ENCODE data around the gene CALCR.
A peak's percentile ranks its signal among the peaks of the same experiment; 100 is the strongest.
"Not testable (repeated sequence)": the region's sequence is repeated elsewhere in the genome, so short reads cannot be mapped to it uniquely, and the experiment has no call there.

- 0 out of 2 replicates have a peak, but pooled peaks have one; percentile 40 for TF ChIP-seq ZNF610 (tag by site-specific recombination; IDR thresholded peaks at IDR 0.05; ENCODE audit: borderline replicate concordance)
- TF ChIP-seq ZNF549 (tag by site-specific recombination; IDR thresholded peaks at IDR 0.05); SETDB1 (IDR thresholded peaks at IDR 0.05; ENCODE audit: insufficient read length, low read length); ZNF157 (tag by site-specific recombination; IDR thresholded peaks at IDR 0.05); CTCF (tag by site-specific recombination; IDR thresholded peaks at IDR 0.05); ZNF654 (tag by site-specific recombination; IDR thresholded peaks at IDR 0.05; ENCODE audit: low read depth); PATZ1 (tag by site-specific recombination; IDR thresholded peaks at IDR 0.05); ZNF26 (tag by site-specific recombination; IDR thresholded peaks at IDR 0.05); ZNF221 (tag by site-specific recombination; IDR thresholded peaks at IDR 0.05; ENCODE audit: borderline replicate concordance); ZNF621 (tag by site-specific recombination; IDR thresholded peaks at IDR 0.05): not testable (repeated sequence)
- 0 out of 2 replicates have a peak, but pooled peaks have one; percentile 32 for TF ChIP-seq ZNF324 (tag by site-specific recombination; IDR thresholded peaks at IDR 0.05)
- TF ChIP-seq, protein P1, sequence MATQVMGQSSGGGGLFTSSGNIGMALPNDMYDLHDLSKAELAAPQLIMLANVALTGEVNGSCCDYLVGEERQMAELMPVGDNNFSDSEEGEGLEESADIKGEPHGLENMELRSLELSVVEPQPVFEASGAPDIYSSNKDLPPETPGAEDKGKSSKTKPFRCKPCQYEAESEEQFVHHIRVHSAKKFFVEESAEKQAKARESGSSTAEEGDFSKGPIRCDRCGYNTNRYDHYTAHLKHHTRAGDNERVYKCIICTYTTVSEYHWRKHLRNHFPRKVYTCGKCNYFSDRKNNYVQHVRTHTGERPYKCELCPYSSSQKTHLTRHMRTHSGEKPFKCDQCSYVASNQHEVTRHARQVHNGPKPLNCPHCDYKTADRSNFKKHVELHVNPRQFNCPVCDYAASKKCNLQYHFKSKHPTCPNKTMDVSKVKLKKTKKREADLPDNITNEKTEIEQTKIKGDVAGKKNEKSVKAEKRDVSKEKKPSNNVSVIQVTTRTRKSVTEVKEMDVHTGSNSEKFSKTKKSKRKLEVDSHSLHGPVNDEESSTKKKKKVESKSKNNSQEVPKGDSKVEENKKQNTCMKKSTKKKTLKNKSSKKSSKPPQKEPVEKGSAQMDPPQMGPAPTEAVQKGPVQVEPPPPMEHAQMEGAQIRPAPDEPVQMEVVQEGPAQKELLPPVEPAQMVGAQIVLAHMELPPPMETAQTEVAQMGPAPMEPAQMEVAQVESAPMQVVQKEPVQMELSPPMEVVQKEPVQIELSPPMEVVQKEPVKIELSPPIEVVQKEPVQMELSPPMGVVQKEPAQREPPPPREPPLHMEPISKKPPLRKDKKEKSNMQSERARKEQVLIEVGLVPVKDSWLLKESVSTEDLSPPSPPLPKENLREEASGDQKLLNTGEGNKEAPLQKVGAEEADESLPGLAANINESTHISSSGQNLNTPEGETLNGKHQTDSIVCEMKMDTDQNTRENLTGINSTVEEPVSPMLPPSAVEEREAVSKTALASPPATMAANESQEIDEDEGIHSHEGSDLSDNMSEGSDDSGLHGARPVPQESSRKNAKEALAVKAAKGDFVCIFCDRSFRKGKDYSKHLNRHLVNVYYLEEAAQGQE (tag by site-specific recombination; IDR thresholded peaks at IDR 0.05), result 0 out of 2 replicates have a peak, but pooled peaks have one; percentile 5
- TF ChIP-seq ZNF341 (tag by site-specific recombination; IDR thresholded peaks at IDR 0.05; ENCODE audit: low read depth), result peak; percentile 89
Observed at GRCh38 chr7:93591224-93592050, 16.9 kb upstream of the CALCR start.

Measured in HEK293 (cell line).